Epithelial cell of esophagus (primary cell): Measurements from ENCODE around the gene RUNX1.

Experiments used
- DNase-seq: peaks from one replicate; pipeline ENCODE4 v3.0.0; 2010; ENCODE audit warnings: low read depth
- H3K4me3 ChIP-seq: 2 replicates; pipeline ENCODE4 v1.5.1; 2011; ENCODE audit warnings: mild to moderate bottlenecking, low read length, control low read depth
- TF ChIP-seq, protein P1 (sequence below): IDR thresholded peaks from 2 replicates; pipeline ENCODE4 v1.5.1; 2011; ENCODE audit warnings: low read depth, mild to moderate bottlenecking, low read length, control low read depth, inconsistent platforms; ENCODE audit not compliant: insufficient read depth; ENCODE audit errors: missing control alignments

The RUNX1 gene

DNA sequence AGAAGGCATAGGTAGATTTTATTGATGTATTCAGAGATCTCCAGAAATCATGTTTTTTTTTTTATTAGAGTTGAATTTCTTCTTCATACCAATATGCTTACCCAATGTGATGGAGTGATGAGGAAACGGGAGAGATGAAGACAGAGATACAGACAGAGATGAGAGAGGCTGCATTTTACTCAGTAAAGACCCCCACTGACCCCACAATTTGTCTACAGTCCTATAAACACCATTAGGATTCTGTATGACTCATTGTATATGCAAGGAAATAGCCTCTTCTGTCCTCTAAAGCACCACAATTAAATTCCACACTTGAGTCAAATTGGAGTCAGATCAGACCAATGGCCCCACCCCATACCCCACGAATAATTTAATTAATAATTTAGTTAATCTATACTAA lies 44.0 kb downstream of the RUNX1 start:
- H3K4me3 ChIP-seq: no peak overlapping the region
- no peak for DNase-seq
- TF ChIP-seq, protein P1, sequence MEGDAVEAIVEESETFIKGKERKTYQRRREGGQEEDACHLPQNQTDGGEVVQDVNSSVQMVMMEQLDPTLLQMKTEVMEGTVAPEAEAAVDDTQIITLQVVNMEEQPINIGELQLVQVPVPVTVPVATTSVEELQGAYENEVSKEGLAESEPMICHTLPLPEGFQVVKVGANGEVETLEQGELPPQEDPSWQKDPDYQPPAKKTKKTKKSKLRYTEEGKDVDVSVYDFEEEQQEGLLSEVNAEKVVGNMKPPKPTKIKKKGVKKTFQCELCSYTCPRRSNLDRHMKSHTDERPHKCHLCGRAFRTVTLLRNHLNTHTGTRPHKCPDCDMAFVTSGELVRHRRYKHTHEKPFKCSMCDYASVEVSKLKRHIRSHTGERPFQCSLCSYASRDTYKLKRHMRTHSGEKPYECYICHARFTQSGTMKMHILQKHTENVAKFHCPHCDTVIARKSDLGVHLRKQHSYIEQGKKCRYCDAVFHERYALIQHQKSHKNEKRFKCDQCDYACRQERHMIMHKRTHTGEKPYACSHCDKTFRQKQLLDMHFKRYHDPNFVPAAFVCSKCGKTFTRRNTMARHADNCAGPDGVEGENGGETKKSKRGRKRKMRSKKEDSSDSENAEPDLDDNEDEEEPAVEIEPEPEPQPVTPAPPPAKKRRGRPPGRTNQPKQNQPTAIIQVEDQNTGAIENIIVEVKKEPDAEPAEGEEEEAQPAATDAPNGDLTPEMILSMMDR: no peak

DNA sequence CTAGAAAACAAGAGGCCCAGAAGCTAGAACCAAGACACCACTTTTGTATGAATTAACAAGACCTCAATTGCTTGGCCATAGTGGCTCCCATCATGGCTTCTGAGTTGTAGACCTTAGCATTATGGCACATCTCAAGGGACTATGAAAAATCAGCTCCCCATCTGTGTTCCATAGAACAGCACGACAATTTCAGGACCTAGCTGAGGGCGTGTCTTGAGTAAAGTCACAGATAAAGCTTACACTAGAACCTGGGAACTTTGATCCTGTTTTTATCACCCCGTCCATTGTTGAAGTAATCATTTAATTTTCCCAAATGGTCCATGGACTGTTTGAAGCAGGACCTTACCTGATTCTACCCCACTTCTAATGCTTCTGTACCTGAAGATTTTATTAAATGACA lies 44.8 kb downstream of the RUNX1 start:
- H3K4me3 ChIP-seq: no peak overlapping the region
- no peak for DNase-seq
- TF ChIP-seq, protein P1: no peak

DNA sequence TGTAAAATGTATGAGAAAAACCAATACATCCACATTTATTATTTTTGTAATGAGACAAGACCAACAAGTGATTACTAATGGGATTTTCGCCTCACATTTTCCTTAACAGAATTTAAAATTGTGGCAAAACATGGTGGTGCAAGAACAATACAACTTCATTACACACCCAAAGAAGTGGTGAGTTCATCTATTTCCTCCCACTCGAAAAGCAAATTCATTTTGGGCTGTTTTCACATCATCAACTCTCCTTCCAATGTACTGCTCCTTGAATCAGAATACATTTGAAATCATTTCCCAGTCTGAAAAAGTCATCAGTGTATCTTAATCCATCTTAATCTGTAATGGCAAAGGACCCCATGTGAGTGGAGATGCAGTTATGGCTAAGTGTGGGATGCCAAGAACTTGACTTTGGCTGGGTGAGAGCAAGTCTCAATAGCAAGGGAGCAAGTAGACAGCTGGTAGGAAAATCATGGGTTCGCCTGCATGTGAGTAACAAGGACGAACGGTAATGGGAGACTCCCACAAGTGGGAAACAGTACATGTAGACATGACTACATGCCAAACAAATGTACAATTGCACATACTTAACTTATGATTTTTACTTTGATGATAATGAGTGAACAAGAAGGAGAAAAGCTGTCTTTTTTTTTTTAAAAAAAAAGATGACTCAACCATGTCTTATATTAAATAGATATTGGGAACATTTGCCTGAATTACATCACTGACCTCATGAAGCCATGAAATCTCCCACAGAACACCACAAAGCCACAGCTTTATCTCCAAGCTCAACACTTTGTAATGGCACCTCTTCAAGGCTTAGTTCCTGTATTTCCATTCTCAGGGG lies 46.0 kb downstream of the RUNX1 start:
- H3K4me3 ChIP-seq: no peak overlapping the region
- TF ChIP-seq, protein P1: no peak
- no peak for DNase-seq

DNA sequence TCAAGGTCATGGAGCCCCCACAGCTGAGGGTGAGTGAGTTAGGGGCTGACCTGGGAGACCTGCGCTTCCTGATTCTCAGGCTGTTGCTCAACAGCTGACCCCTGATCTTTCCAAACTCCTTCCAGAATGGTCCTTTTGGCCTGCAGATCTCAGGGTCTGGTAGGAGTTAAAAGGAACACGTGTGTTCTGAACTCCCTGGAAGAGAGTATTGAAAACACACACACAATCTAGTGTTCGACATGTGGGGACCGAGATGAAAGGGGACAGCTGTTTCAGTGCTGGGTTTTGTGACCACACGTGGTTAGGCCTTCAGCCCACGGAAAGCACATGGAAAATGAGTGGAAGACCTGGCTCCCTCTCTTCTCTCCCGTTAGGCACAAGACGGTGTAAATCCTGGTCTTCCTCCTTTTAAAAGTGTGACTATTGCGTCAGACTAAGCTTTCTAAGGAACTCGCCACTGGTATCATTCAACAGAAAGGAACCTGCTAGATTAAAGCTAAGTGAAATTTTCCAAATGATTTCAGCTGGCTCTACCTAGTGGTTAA lies 49.6 kb downstream of the RUNX1 start:
- no peak for DNase-seq
- TF ChIP-seq, protein P1: no peak
- H3K4me3 ChIP-seq: no peak overlapping the region

DNA sequence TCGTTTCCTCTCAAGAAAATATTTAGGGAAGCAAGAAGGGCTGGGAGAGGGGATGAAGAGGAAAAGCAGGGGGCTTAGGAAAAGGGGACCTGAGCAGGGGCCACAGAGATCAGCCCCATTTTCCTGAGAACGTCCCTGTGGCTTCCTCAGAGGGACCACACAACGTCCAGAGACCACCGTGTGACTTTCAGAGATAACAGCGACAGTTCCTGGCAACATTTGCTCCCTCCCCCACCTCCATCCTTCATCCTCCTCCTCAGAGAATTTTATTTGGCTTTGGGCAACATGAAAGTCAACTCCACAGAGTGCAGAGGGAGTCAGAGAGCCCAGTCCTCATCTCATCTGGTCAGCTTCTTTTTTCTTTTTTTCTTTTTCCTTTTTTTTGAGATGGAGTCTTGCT lies 50.9 kb downstream of the RUNX1 start:
- DNase-seq: no peak
- no peak overlapping the region for H3K4me3 ChIP-seq
- TF ChIP-seq, protein P1: no peak

DNA sequence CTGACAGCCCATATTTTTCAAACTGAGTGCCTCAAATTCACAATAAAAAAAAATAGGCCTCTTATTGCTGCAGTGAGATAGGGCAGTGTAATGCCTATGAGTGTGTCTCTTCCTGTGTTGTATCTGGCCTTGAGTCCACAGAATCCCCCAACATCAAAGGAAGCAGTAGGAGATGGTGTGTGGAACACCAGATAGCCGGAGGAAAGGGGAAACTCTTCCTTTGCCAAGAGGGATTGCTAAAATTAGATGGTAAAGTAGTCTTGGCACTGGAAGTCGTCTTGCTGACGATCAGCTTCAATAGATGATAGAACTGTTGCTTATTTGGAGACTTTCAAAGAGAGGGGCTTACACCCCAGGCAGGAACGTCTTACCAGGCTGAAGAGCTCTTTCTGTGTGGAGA lies 51.8 kb downstream of the RUNX1 start:
- no peak for DNase-seq
- no peak overlapping the region for H3K4me3 ChIP-seq
- TF ChIP-seq, protein P1: no peak
